Osteoblast (primary cell): Measurements from ENCODE around the gene SMS. TPM values are rescaled to one million over a fixed set of nuclear protein-coding genes. Genes with fewer than 3 reads are reported as not detected.

Experiments used
- DNase-seq: peaks from one replicate; pipeline ENCODE4 v3.0.0; 2011; ENCODE audit warnings: low spot score, mixed read lengths; ENCODE audit not compliant: insufficient read length; ENCODE audit errors: missing footprints
- H2AFZ ChIP-seq: 2 replicates; pipeline ENCODE4 v1.6.0; 2011; ENCODE audit warnings: mild to moderate bottlenecking, low read length
- H3K27ac ChIP-seq: 2 replicates; pipeline ENCODE4 v1.5.1; 2011; ENCODE audit warnings: mild to moderate bottlenecking, low read depth, low read length, moderate library complexity
- H3K27me3 ChIP-seq: 2 replicates; pipeline ENCODE4 v1.6.0; 2012; ENCODE audit warnings: mild to moderate bottlenecking, control low read depth, inconsistent platforms, low read length, moderate library complexity; ENCODE audit not compliant: insufficient read depth
- H3K36me3 ChIP-seq: 2 replicates; pipeline ENCODE4 v1.5.1; 2011; ENCODE audit warnings: mild to moderate bottlenecking, low read length, control low read depth, moderate library complexity; ENCODE audit not compliant: insufficient read depth
- H3K4me1 ChIP-seq: 2 replicates; pipeline ENCODE4 v1.5.1; 2011; ENCODE audit warnings: mild to moderate bottlenecking, low read length, control low read depth, moderate library complexity; ENCODE audit not compliant: insufficient read depth
- H3K4me2 ChIP-seq: 2 replicates; pipeline ENCODE4 v1.6.0; 2011; ENCODE audit warnings: mild to moderate bottlenecking, low read length; ENCODE audit not compliant: insufficient read depth
- H3K4me3 ChIP-seq: fragments of 200-600 bp; sonication (generic); 3 replicates; pipeline ENCODE4 v1.5.1; 2012; ENCODE audit warnings: mild to moderate bottlenecking, low read length, inconsistent platforms; ENCODE audit not compliant: insufficient read depth
- H3K79me2 ChIP-seq: 2 replicates; pipeline ENCODE4 v1.6.0; 2012; ENCODE audit warnings: mild to moderate bottlenecking, low read length, control low read depth, inconsistent platforms; ENCODE audit not compliant: insufficient read depth
- H3K9me3 ChIP-seq: 2 replicates; pipeline ENCODE4 v1.5.1; 2011; ENCODE audit warnings: low read depth, low read length, control low read depth
- H4K20me1 ChIP-seq: 2 replicates; pipeline ENCODE4 v1.6.0; 2012; ENCODE audit warnings: mild to moderate bottlenecking, low read length, control low read depth; ENCODE audit not compliant: insufficient read depth
- CTCF ChIP-seq: IDR thresholded peaks from 2 replicates; pipeline ENCODE4 v1.5.1; 2011; ENCODE audit warnings: mild to moderate bottlenecking, low read depth, low read length, moderate library complexity; ENCODE audit errors: extremely low read depth
- total RNA-seq: library from RNA; depleted of rRNA; stranded (reverse); fragments of >200 nt; gene quantifications from 2 replicates; pipeline ENCODE4 v1.2.3, GENCODE V29; 2012

The SMS gene
- total RNA-seq, 1 donor: 76.0 TPM

GRCh38 chrX:22037911-22038537 lies 97.5 kb downstream of the SMS start:
- no peaks in the 10 kb centered on the region for H3K27me3 ChIP-seq
- no peak for TF ChIP-seq CTCF
- no peaks in the 10 kb centered on the region for H3K79me2 ChIP-seq
- H3K4me1 ChIP-seq: no peaks in the 10 kb centered on the region
- H3K4me2 ChIP-seq: peak overlapping the region; percentile 1
- no peaks in the 10 kb centered on the region for H4K20me1 ChIP-seq
- H3K9me3 ChIP-seq: no peaks in the 10 kb centered on the region
- H3K36me3 ChIP-seq: no peaks in the 10 kb centered on the region
- H3K27ac ChIP-seq: no peak overlapping the region
- no peak overlapping the region for H3K4me3 ChIP-seq
- no peak overlapping the region for H2AFZ ChIP-seq
- no peak for DNase-seq

- no peak for DNase-seq
- Histone ChIP-seq H3K9me3 (no peaks in the 10 kb centered on the region), H3K27me3 (no peaks in the 10 kb centered on the region)
These were observed 99.0 kb downstream of the SMS start for GRCh38 chrX:22039541-22039940.

GRCh38 chrX:22040184-22040583 lies 99.7 kb downstream of the SMS start:
- Histone ChIP-seq H3K9me3 (no peaks in the 10 kb centered on the region), H3K4me1 (no peaks in the 10 kb centered on the region), H3K27me3 (no peaks in the 10 kb centered on the region), H3K36me3 (no peaks in the 10 kb centered on the region), H3K27ac (no peak overlapping the region), H3K4me2 (no peak overlapping the region), H3K4me3 (no peak overlapping the region), H4K20me1 (no peaks in the 10 kb centered on the region), H2AFZ (no peak overlapping the region), H3K79me2 (no peaks in the 10 kb centered on the region)
- no peak for TF ChIP-seq CTCF
- no peak for DNase-seq

More at GRCh38 chrX:22039541-22039940, 99.0 kb downstream of the SMS start:
- H3K36me3 ChIP-seq: no peaks in the 10 kb centered on the region
- no peaks in the 10 kb centered on the region for H3K4me1 ChIP-seq
- no peak overlapping the region for H3K4me2 ChIP-seq
- H3K79me2 ChIP-seq: no peaks in the 10 kb centered on the region
- H4K20me1 ChIP-seq: no peaks in the 10 kb centered on the region
- no peak overlapping the region for H3K4me3 ChIP-seq
- H2AFZ ChIP-seq: no peak overlapping the region
- TF ChIP-seq CTCF: no peak
- no peak overlapping the region for H3K27ac ChIP-seq

GRCh38 chrX:22041907-22042530 lies 101.5 kb downstream of the SMS start:
- no peak for DNase-seq

More at GRCh38 chrX:22041907-22042530, 101.5 kb downstream of the SMS start:
- Histone ChIP-seq H4K20me1 (no peaks in the 10 kb centered on the region), H2AFZ (no peak overlapping the region), H3K27ac (no peak overlapping the region), H3K4me1 (no peaks in the 10 kb centered on the region), H3K27me3 (no peaks in the 10 kb centered on the region), H3K9me3 (no peaks in the 10 kb centered on the region), H3K4me2 (no peak overlapping the region), H3K79me2 (no peaks in the 10 kb centered on the region), H3K36me3 (no peaks in the 10 kb centered on the region), H3K4me3 (no peak overlapping the region)
- TF ChIP-seq CTCF: no peak
